ENCODE measurements around the gene JAK1. TPM values are rescaled to one million over a fixed set of nuclear protein-coding genes. Genes with fewer than 3 reads are reported as not detected.

JAK1 gene
- total and polyA plus RNA-seq, 12 donors = 23.4 to 155 (median 91.1) TPM

DNA sequence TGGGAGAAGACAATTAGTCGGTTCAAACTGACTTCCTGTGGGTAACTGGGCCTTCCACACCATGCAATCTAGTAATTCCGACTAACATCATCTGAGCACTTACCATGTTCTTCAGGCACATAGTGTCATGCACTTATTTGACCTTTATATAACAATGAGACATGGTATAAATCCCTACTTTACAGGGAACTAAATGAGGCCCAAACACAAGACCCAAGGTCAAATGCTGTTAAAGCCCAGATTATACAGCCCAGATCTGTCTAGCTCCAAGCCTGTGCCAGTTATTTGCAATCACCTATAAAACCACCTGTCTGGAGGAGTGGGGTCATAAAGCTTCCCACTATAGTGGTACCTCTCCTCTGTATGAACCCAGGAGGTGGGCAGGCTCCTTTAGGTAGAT lies 40.8 kb downstream of the JAK1 start:
- no peak for TF ChIP-seq POLR2A (IDR thresholded peaks at IDR 0.05)
- TF ChIP-seq, protein P1, sequence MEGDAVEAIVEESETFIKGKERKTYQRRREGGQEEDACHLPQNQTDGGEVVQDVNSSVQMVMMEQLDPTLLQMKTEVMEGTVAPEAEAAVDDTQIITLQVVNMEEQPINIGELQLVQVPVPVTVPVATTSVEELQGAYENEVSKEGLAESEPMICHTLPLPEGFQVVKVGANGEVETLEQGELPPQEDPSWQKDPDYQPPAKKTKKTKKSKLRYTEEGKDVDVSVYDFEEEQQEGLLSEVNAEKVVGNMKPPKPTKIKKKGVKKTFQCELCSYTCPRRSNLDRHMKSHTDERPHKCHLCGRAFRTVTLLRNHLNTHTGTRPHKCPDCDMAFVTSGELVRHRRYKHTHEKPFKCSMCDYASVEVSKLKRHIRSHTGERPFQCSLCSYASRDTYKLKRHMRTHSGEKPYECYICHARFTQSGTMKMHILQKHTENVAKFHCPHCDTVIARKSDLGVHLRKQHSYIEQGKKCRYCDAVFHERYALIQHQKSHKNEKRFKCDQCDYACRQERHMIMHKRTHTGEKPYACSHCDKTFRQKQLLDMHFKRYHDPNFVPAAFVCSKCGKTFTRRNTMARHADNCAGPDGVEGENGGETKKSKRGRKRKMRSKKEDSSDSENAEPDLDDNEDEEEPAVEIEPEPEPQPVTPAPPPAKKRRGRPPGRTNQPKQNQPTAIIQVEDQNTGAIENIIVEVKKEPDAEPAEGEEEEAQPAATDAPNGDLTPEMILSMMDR (IDR thresholded peaks at IDR 0.05) = no peak
- no peak for DNase-seq
- no peaks in the 10 kb centered on the region for H3K27me3 ChIP-seq
- peaks cover 13 to 36% of the 10 kb centered on the region in 2 donors for H3K4me1 ChIP-seq (replicated peaks in 1 of 2)
- H3K27ac ChIP-seq = no peak overlapping the region
- no peaks in the 10 kb centered on the region for H3K9me3 ChIP-seq (replicated peaks in 1 of 3)
- no peaks in the 10 kb centered on the region for H3K36me3 ChIP-seq (replicated peaks in 1 of 2)
- intact Hi-C loops (cut with DNase I) = no loop called here
- 63 to 78% (median 67%) methylated on average over 2 of the region's 2 CpGs for WGBS, 4 donors
- no peak overlapping the region for H3K4me3 ChIP-seq

DNA sequence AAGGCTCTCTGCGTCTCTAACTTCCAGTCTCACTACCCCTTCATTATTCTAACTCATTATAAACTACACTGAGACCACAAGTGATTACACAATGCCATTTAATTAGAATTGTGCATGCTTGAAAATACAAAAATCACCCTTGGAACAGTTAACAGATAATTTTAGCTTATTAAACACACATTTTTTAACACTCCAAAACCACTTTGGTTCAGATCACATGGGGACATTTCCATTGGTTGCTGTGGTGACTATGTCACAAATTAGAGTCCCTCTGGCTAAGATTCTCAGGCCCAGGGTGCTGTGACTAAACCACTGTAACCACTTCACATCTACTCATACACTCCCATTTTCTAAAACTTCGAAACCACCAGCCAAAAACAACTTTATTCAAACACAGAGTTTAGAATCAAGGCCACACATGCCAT lies 43.0 kb downstream of the JAK1 start:
- H3K27me3 ChIP-seq = no peaks in the 10 kb centered on the region
- H3K4me1 ChIP-seq (replicated peaks in 1 of 2) = peaks cover 17 to 35% of the 10 kb centered on the region in 2 donors
- intact Hi-C loops (cut with DNase I) = no loop called here
- H3K9me3 ChIP-seq (replicated peaks in 1 of 3) = no peaks in the 10 kb centered on the region
- no peak overlapping the region for H3K27ac ChIP-seq
- H3K4me3 ChIP-seq = no peak overlapping the region
- WGBS, 4 donors = 39 to 43% (median 42%) methylated on average over 2 of the region's 2 CpGs
- no peaks in the 10 kb centered on the region for H3K36me3 ChIP-seq (replicated peaks in 1 of 2)
- no peak for DNase-seq
- no peak for TF ChIP-seq POLR2A (IDR thresholded peaks at IDR 0.05)
- TF ChIP-seq, protein P1 (IDR thresholded peaks at IDR 0.05) = no peak

DNA sequence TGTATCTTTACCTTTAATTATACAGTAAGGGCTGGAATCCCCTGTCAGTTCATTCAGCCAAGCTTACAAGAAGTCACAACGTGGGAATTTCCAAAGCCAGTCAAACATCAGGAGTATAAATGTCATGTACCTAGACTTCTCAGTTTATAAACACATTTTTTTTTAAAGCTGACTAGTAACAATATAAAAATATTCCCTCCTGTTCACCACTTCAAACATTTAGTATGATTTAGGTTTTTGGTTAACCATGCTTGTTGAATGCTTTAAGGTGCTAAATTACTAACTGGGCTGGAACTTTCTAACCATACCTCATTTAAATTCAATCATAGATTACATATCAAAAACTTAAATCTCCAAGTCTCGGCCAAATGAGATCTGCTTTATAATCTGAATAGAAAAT lies 44.0 kb downstream of the JAK1 start:
- no peak overlapping the region for H3K4me3 ChIP-seq
- TF ChIP-seq, protein P1 (IDR thresholded peaks at IDR 0.05) = no peak
- no peak for TF ChIP-seq POLR2A (IDR thresholded peaks at IDR 0.05)
- intact Hi-C loops (cut with DNase I) = no loop called here

DNA sequence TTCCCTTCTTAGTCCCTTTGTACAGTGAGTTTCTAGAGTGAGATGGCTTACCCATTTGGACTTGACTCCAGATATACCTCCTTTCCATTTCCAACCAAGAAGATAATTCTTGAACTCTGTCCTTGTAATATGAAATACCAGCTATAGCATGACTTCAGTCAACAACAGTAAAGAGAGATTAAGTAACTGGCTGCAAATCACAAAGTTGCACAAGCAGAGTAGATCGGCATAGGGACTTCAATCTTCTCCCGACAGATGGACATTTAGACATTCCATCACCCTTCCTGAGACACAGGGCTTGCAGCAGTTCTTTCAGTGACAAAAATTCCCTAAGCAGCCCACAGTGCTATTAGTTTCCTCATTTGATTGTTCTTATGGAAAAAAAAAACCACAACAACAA lies 44.6 kb downstream of the JAK1 start:
- no peak for DNase-seq
- Histone ChIP-seq H3K4me3 (no peak overlapping the region), H3K36me3 (replicated peaks in 1 of 2) (no peaks in the 10 kb centered on the region), H3K27ac (peak overlapping the region in 1 of 5 donors; percentile 6), H3K27me3 (no peaks in the 10 kb centered on the region), H3K9me3 (replicated peaks in 1 of 3) (no peaks in the 10 kb centered on the region), H3K4me1 (replicated peaks in 1 of 2) (peaks cover 21 to 47% of the 10 kb centered on the region in 2 donors)
- 38 to 69% (median 53%) methylated on average over 2 of the region's 2 CpGs for WGBS, 4 donors
- intact Hi-C loops (cut with DNase I) = no loop called here
- TF ChIP-seq, protein P1 (IDR thresholded peaks at IDR 0.05) = no peak
- no peak for TF ChIP-seq POLR2A (IDR thresholded peaks at IDR 0.05)

More for the DNA sequence above, 44.0 kb downstream of the JAK1 start:
- Histone ChIP-seq H3K27ac (no peak overlapping the region), H3K27me3 (no peaks in the 10 kb centered on the region), H3K9me3 (replicated peaks in 1 of 3) (no peaks in the 10 kb centered on the region), H3K4me1 (replicated peaks in 1 of 2) (peaks cover 21 to 42% of the 10 kb centered on the region in 2 donors), H3K36me3 (replicated peaks in 1 of 2) (no peaks in the 10 kb centered on the region)
- no peak for DNase-seq
- WGBS, 4 donors = 65 to 73% (median 66%) methylated on average over 2 of the region's 2 CpGs
